Measurements from ENCODE around the gene OGFOD3. TPM values are rescaled to one million over a fixed set of nuclear protein-coding genes. Genes with fewer than 3 reads are reported as not detected.

The OGFOD3 gene
- total and polyA plus RNA-seq, 9 of the 15 experiments (the other 6 are each of a cell fraction or from before 2014, with no cell fraction given): 0.69 to 44.7 (median 18.9) TPM

- TF ChIP-seq RBM22 (IDR thresholded peaks at IDR 0.05; ENCODE audit: low read depth, low read length, poor library complexity, severe bottlenecking) (no peak), ZNF121 (CRISPR knock-in tag; conservative IDR thresholded peaks at IDR 0.05) (no peak), KLF13 (tag; IDR thresholded peaks at IDR 0.05; ENCODE audit: borderline replicate concordance, low read depth) (no peak), ZFPM2 (CRISPR knock-in tag; IDR thresholded peaks at IDR 0.05) (no peak), ZKSCAN3 (CRISPR knock-in tag; IDR thresholded peaks at IDR 0.05) (no peak), KAT8 (IDR thresholded peaks at IDR 0.05; ENCODE audit: low read depth) (no peak), MAFK (IDR thresholded peaks at IDR 0.05; ENCODE audit: low read length) (no peak), ZNF282 (CRISPR knock-in tag; IDR thresholded peaks at IDR 0.05) (no peak), KLF10 (CRISPR knock-in tag; IDR thresholded peaks at IDR 0.05) (no peak)
- TF ChIP-seq, protein P1, sequence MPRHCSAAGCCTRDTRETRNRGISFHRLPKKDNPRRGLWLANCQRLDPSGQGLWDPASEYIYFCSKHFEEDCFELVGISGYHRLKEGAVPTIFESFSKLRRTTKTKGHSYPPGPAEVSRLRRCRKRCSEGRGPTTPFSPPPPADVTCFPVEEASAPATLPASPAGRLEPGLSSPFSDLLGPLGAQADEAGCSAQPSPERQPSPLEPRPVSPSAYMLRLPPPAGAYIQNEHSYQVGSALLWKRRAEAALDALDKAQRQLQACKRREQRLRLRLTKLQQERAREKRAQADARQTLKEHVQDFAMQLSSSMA (CRISPR knock-in tag; IDR thresholded peaks at IDR 0.05): no peak
- TF ChIP-seq, protein P2, sequence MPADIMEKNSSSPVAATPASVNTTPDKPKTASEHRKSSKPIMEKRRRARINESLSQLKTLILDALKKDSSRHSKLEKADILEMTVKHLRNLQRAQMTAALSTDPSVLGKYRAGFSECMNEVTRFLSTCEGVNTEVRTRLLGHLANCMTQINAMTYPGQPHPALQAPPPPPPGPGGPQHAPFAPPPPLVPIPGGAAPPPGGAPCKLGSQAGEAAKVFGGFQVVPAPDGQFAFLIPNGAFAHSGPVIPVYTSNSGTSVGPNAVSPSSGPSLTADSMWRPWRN (IDR thresholded peaks at IDR 0.05; ENCODE audit: low read depth): no peak
Measured at GRCh38 chr17:82424863-82425159, 6.4 kb upstream of the OGFOD3 start (continued).
